HCT116 (cell line): Measurements from ENCODE around the gene OR2M5.

Source experiments
- ATF3 ChIP-seq: IDR thresholded peaks from 2 replicates; pipeline ENCODE4 v1.6.1; 2012
- CTCF ChIP-seq, 3 experiments: fragments of 200-600 bp in 1 of 3; sonication (generic) in 1 of 3; IDR thresholded peaks in 2 of 3; conservative IDR thresholded peaks in 1 of 3; 2 replicates each; pipeline ENCODE4 v1.5.1; 2012 to 2017; ENCODE audit warnings: low read depth in 2 of 3, low read length in 2 of 3, antibody characterized with exemption in 1 of 3, borderline replicate concordance in 1 of 3, control low read depth in 1 of 3, mild to moderate bottlenecking in 1 of 3, mixed read lengths in 1 of 3, mixed run types in 1 of 3, moderate library complexity in 1 of 3; ENCODE audit not compliant: insufficient read depth in 1 of 3
- EGR1 ChIP-seq: IDR thresholded peaks from 2 replicates; pipeline ENCODE4 v1.6.1; 2012; ENCODE audit warnings: low read depth
- POLR2A ChIP-seq: IDR thresholded peaks from 2 replicates; pipeline ENCODE4 v1.7.0; 2011; ENCODE audit warnings: borderline replicate concordance; ENCODE audit not compliant: insufficient read depth, insufficient read length; ENCODE audit errors: extremely low read depth
- REST ChIP-seq: IDR thresholded peaks from 2 replicates; pipeline ENCODE4 v1.6.1; 2012; ENCODE audit warnings: low read depth
- SIN3A ChIP-seq: IDR thresholded peaks from 2 replicates; pipeline ENCODE4 v1.6.1; 2012; ENCODE audit warnings: low read depth
- SP1 ChIP-seq: IDR thresholded peaks from 2 replicates; pipeline ENCODE4 v1.6.1; 2012; ENCODE audit warnings: low read depth
- YY1 ChIP-seq: IDR thresholded peaks from 2 replicates; pipeline ENCODE4 v1.6.1; 2011; ENCODE audit warnings: low read length, low read depth, moderate library complexity, mild to moderate bottlenecking; ENCODE audit not compliant: insufficient replicate concordance; ENCODE audit errors: extremely low read depth
- ZNF274 ChIP-seq: fragments of 200-500 bp; sonication (Bioruptor generic); IDR thresholded peaks from 2 replicates; pipeline ENCODE4 v1.6.1; 2014; ENCODE audit warnings: mild to moderate bottlenecking, low read depth, low read length, inconsistent platforms

- TF ChIP-seq SIN3A (no peak), CTCF (IDR thresholded peaks at IDR 0.05 in 2 of 3, conservative IDR thresholded peaks at IDR 0.05 in 1 of 3; ENCODE audit: borderline replicate concordance in 1 of 3, insufficient read depth in 1 of 3, low read depth in 2 of 3, low read length in 2 of 3) (no peak), YY1 (no peak), ZNF274 (no peak), POLR2A (no peak), EGR1 (no peak), SP1 (no peak), REST (no peak), ATF3 (no peak)
Measured at GRCh38 chr1:248164031-248164430, 19.1 kb downstream of the OR2M5 start.
